Type B pancreatic cell (in vitro differentiated cells): ENCODE data around the gene TBX10. TPM values are rescaled to one million over a fixed set of nuclear protein-coding genes. Genes with fewer than 3 reads are reported as not detected.
A peak's percentile ranks its signal among the peaks of the same experiment; 100 is the strongest.

Experiments
- DNase-seq: peaks from one replicate; pipeline ENCODE4 v3.0.0; 2021; ENCODE audit warnings: mixed read lengths; ENCODE audit not compliant: unreplicated experiment; ENCODE audit errors: extremely low spot score
- H3K27ac Mint-ChIP-seq: 2 replicates; pipeline ENCODE4 v1.8.0; 2021; ENCODE audit warnings: mild to moderate bottlenecking, mixed read lengths
- H3K27me3 Mint-ChIP-seq: 2 replicates; pipeline ENCODE4 v1.8.0; 2021; ENCODE audit warnings: mixed read lengths
- H3K36me3 Mint-ChIP-seq: 2 replicates; pipeline ENCODE4 v1.8.0; 2021; ENCODE audit warnings: mixed read lengths
- H3K4me1 Mint-ChIP-seq: one replicate; pipeline ENCODE4 v1.8.0; 2021; ENCODE audit warnings: mixed read lengths; ENCODE audit not compliant: unreplicated experiment
- H3K4me3 Mint-ChIP-seq: 2 replicates; pipeline ENCODE4 v1.8.0; 2021; ENCODE audit warnings: mild to moderate bottlenecking, mixed read lengths
- H3K9me3 Mint-ChIP-seq: 2 replicates; pipeline ENCODE4 v1.8.0; 2021; ENCODE audit warnings: mixed read lengths
- CTCF ChIP-seq: fragments of 200-600 bp; sonication (generic); conservative IDR thresholded peaks from 2 replicates; pipeline ENCODE4 v1.5.0; 2021; ENCODE audit warnings: antibody characterized with exemption, mild to moderate bottlenecking
- total RNA-seq: library from RNA; stranded (reverse); gene quantifications from 2 replicates; pipeline ENCODE4 v1.2.1, GENCODE V29; 2021; ENCODE audit warnings: low replicate concordance

The TBX10 gene
- total RNA-seq, 1 donor from 2014 or later: not detected

GRCh38 chr11:67670316-67671210 is 31.0 kb upstream of the TBX10 start:
- Mint-ChIP-seq H3K27me3 (peaks cover 3% of the 10 kb centered on the region), H3K9me3 (no peaks in the 10 kb centered on the region), H3K36me3 (no peaks in the 10 kb centered on the region), H3K27ac (no peak overlapping the region), H3K4me1 (no peaks in the 10 kb centered on the region), H3K4me3 (no peak overlapping the region)
- DNase-seq: no peak
- TF ChIP-seq CTCF: no peak

GRCh38 chr11:67668192-67668551 is 28.6 kb upstream of the TBX10 start:
- no peak for TF ChIP-seq CTCF
- Mint-ChIP-seq H3K36me3 (no peaks in the 10 kb centered on the region), H3K27me3 (no peaks in the 10 kb centered on the region), H3K27ac (no peak overlapping the region), H3K9me3 (no peaks in the 10 kb centered on the region), H3K4me1 (no peaks in the 10 kb centered on the region), H3K4me3 (no peak overlapping the region)
- no peak for DNase-seq

- DNase-seq: no peak
- Mint-ChIP-seq H3K27me3 (no peaks in the 10 kb centered on the region), H3K4me3 (no peak overlapping the region), H3K4me1 (no peaks in the 10 kb centered on the region), H3K27ac (no peak overlapping the region), H3K9me3 (no peaks in the 10 kb centered on the region), H3K36me3 (no peaks in the 10 kb centered on the region)
- no peak for TF ChIP-seq CTCF
These were observed 28.1 kb upstream of the TBX10 start for GRCh38 chr11:67667490-67668191.

GRCh38 chr11:67666676-67667489 is 27.3 kb upstream of the TBX10 start:
- Mint-ChIP-seq H3K27ac (no peak overlapping the region), H3K9me3 (no peaks in the 10 kb centered on the region), H3K4me1 (no peaks in the 10 kb centered on the region), H3K4me3 (no peak overlapping the region), H3K36me3 (no peaks in the 10 kb centered on the region), H3K27me3 (no peaks in the 10 kb centered on the region)
- no peak for DNase-seq
- no peak for TF ChIP-seq CTCF

GRCh38 chr11:67666303-67666645 is 26.7 kb upstream of the TBX10 start:
- TF ChIP-seq CTCF: no peak
- Mint-ChIP-seq H3K27me3 (no peaks in the 10 kb centered on the region), H3K27ac (no peak overlapping the region), H3K36me3 (no peaks in the 10 kb centered on the region), H3K4me3 (no peak overlapping the region), H3K9me3 (no peaks in the 10 kb centered on the region), H3K4me1 (no peaks in the 10 kb centered on the region)
- DNase-seq: peak; percentile 44
